Left ventricle myocardium inferior (tissue), 1 donor: ENCODE results near the gene UBQLN2. TPM values are rescaled to one million over a fixed set of nuclear protein-coding genes. Genes with fewer than 3 reads are reported as not detected.
A peak's percentile ranks its signal among the peaks of the same experiment; 100 is the strongest.

Source experiments
- DNase-seq: peaks from one replicate; pipeline ENCODE4 v3.0.0-alpha.2; 2020
- H3K27ac ChIP-seq: fragments of 200-600 bp; replicated peaks from 2 replicates; pipeline ENCODE4 v1.8.0; 2021
- H3K27me3 ChIP-seq: fragments of 200-600 bp; 2 replicates; pipeline ENCODE4 v1.8.0; 2021; ENCODE audit warnings: low read depth
- H3K36me3 ChIP-seq: fragments of 200-600 bp; 2 replicates; pipeline ENCODE4 v1.8.0; 2021
- H3K4me1 ChIP-seq: fragments of 200-600 bp; 2 replicates; pipeline ENCODE4 v1.8.0; 2021
- H3K4me3 ChIP-seq: fragments of 200-600 bp; 2 replicates; pipeline ENCODE4 v1.8.0; 2021; ENCODE audit warnings: mild to moderate bottlenecking, moderate library complexity
- H3K9me3 ChIP-seq: fragments of 200-600 bp; replicated peaks from 2 replicates; pipeline ENCODE4 v1.8.0; 2021
- CTCF ChIP-seq: fragments of 200-600 bp; IDR thresholded peaks from 2 replicates; pipeline ENCODE4 v1.8.0; 2021; ENCODE audit warnings: antibody characterized with exemption, mild to moderate bottlenecking, borderline replicate concordance
- intact Hi-C: fragments of 100-400 bp; cut with micrococcal nuclease; formaldehyde crosslinking; loops from one replicate; pipeline ENCODE4 v1.11.0; 2022
- total RNA-seq: library from RNA; stranded (reverse); fragmentation: NEBNext Ultra II Directional; extraction: Animal tissue kit (Norgen Biotek cat#: 25700); gene quantifications from one replicate; pipeline ENCODE4 v1.2.1, GENCODE V29; 2021
- donor health status: DM: no; HTN: yes; CAD: no; lungs with severe emphysema.

The UBQLN2 gene
- total RNA-seq, 1 donor from 2014 or later, result 34.5 TPM

GRCh38 chrX:56557376-56557929, 6.0 kb upstream of the UBQLN2 start:
- Histone ChIP-seq H3K4me3 (no peak overlapping the region), H3K27me3 (no peaks in the 10 kb centered on the region), H3K36me3 (no peaks in the 10 kb centered on the region), H3K9me3 (no peaks in the 10 kb centered on the region), H3K27ac (no peak overlapping the region), H3K4me1 (no peaks in the 10 kb centered on the region)
- TF ChIP-seq CTCF, result no peak
- DNase-seq, result no peak
- intact Hi-C loops, result no loop called here

GRCh38 chrX:56564164-56564885, 898 bp downstream of the UBQLN2 start:
- Histone ChIP-seq H3K27me3 (no peaks in the 10 kb centered on the region), H3K36me3 (no peaks in the 10 kb centered on the region), H3K9me3 (no peaks in the 10 kb centered on the region), H3K4me1 (peaks cover 52% of the 10 kb centered on the region), H3K4me3 (peak overlapping the region; percentile 72), H3K27ac (peak overlapping the region; percentile 96)
- no peak for DNase-seq
- no peak for TF ChIP-seq CTCF
- intact Hi-C loops, result no loop called here

- Histone ChIP-seq H3K9me3 (no peaks in the 10 kb centered on the region), H3K36me3 (no peaks in the 10 kb centered on the region), H3K4me3 (peak overlapping the region; percentile 72), H3K27ac (peak overlapping the region; percentile 96), H3K4me1 (peaks cover 61% of the 10 kb centered on the region), H3K27me3 (no peaks in the 10 kb centered on the region)
- no peak for TF ChIP-seq CTCF
- no peak for DNase-seq
- intact Hi-C loops, result no loop called here
These were observed 1.8 kb downstream of the UBQLN2 start for GRCh38 chrX:56564921-56565840.

- no peak overlapping the region for H3K4me3 ChIP-seq
- no peaks in the 10 kb centered on the region for H3K9me3 ChIP-seq
- no peak for TF ChIP-seq CTCF
- DNase-seq, result no peak
- H3K27ac ChIP-seq, result peak overlapping the region; percentile 8
- no peaks in the 10 kb centered on the region for H3K27me3 ChIP-seq
- peaks cover 56% of the 10 kb centered on the region for H3K4me1 ChIP-seq
- intact Hi-C loops, result no loop called here
- no peaks in the 10 kb centered on the region for H3K36me3 ChIP-seq
These were observed 6.1 kb downstream of the UBQLN2 start for GRCh38 chrX:56569378-56570057.

- Histone ChIP-seq H3K36me3 (no peaks in the 10 kb centered on the region), H3K4me1 (peaks cover 24% of the 10 kb centered on the region), H3K4me3 (no peak overlapping the region), H3K27me3 (no peaks in the 10 kb centered on the region), H3K27ac (no peak overlapping the region), H3K9me3 (no peaks in the 10 kb centered on the region)
- intact Hi-C loops, result no loop called here
- TF ChIP-seq CTCF, result no peak
- DNase-seq, result no peak
These were observed 9.5 kb downstream of the UBQLN2 start for GRCh38 chrX:56572975-56573374.
